Occipital lobe (tissue), 2 donors: Measurements from ENCODE around the gene SOWAHC. TPM values are rescaled to one million over a fixed set of nuclear protein-coding genes. Genes with fewer than 3 reads are reported as not detected.

Experiments used
- DNase-seq: peaks from one replicate; lab custom pipeline; 2025; lab: John Stamatoyannopoulos, UW
- total RNA-seq: library from RNA; depleted of rRNA; stranded (reverse); fragments of >200 nt; gene quantifications from one replicate; pipeline ENCODE4 v1.2.3, GENCODE V29; 2014

Gene SOWAHC
- total RNA-seq, 1 donor from 2014 or later, result 44.0 TPM

DNA sequence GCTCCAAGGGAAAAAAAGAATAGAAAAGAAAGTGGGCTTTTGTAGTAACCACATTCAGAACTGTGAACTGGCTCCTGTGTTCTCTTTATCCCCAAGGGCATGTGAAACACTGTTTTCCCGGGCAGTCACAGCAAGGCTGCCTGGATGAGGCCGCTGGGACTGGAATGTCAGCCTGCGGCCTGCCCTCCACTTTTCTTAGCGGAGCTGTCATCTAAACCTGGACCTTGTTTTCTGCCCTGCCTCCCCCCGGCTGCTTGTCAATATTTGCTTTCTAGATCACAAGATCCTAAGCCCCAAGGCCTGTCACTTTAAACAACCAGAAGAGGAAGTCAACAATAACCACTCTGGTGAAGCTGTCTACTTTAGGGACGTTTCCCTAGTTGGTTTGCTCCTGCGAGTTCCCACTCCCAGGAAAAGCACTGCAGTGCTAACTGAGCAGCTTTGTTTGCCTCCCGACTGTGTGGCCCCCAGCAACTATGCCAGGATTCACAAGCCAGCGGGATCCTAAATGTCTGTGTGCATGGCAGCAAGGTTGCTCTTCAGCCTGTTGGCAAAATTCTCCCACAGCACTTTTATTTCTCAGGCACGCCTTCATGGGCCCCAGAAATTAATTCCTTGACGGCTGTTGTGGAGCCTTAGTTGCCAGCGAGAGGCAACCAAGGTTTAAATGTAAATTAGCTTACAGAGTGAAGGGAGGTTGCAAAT, 30.6 kb downstream of the SOWAHC start:
- no peak for DNase-seq

DNA sequence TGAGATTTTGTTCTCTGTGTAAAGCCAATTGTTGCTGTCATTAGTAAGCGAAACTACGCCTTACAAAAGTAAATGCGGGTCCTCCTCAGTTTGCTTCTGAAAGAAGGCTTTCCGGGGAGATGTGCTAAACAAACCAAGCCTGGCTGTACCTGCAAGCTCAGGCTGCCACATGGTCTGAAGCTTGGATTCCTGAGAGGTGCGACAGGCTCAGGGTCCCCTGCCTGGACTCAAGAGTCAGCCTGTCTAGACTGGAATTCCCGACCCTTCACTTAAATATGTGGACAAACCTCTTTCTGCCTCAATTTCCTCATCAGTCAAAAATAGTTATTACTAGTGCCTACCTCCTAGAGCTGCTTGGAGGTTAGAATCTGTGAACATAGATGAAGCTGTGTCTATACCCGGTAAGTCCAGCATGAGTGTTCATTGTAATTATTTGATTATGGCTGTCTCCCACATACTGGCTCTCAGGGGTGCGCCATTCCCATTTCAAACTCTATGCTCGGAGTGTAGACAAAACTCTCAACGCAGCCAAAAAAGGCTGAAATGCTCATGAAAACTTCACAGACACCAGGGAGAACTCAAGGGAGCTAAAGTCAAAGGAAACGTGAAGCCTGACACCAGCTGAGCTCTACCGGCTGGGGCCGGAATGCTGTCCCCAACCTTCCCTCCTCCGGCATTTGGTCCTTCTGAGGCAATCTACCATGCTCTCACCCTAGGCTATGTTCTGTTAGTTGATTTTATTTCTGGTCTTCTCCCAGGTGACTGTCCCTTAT, 31.4 kb downstream of the SOWAHC start:
- DNase-seq, result no peak

DNA sequence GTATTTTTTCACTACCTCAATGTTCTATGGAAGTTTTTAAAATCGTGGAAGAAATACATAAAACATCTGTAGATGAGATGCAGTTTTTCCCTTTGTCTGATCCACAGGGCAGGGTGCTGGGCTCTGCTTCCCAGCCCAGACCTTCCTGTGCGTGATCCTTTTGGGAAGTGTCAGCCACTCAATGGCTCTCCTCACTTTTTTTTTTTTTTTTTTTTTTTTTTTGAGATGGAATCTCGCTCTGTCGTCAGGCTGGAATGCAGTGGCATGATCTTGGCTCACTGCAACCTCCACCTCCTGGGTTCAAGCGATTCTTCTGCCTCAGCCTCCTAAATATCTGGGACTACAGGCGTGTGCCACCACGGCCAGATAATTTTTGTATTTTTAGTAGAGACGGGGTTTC, 32.8 kb downstream of the SOWAHC start:
- DNase-seq, result no peak

DNA sequence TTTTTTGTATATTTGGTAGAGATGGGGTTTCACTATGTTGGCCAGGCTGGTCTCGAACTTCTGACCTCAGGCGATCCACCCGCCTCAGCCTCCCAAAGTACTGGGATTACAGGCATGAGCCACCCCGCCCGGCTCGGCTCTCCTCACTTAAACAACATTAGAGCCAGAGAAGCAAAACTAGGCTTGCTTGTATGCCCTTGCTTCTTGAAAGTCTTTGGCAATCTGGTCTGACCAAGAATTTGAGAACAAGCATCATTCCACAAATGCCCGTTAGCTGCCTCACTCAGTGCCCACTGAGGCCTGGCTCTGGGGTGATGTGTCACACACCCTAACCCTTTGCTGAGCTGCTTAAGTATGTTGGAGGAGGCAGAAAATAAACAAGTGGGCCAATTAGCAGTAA, 33.5 kb downstream of the SOWAHC start:
- DNase-seq, result no peak

DNA sequence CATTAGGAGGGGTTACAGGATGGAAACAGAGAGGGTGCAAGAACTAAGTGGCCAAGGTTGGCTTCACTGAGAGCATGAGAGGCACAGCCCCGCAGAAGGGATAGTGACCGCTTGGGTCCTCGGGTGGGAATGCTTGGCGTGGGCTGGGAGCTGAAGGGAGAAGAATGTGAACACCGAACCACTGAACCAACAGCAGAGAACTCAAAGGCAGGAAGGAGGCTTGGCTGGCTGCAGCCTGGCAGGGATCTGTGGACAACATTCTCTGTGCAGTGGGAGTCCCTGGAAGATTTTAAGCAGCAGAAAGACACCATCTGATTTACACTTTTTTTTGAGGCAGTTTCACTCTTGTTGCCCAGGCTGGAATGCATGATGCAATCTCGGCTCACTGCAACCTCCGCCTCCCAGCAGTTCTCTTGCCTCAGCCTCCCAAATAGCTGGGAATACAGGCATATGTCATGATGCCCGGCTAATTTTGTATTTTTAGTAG, 33.9 kb downstream of the SOWAHC start:
- no peak for DNase-seq

DNA sequence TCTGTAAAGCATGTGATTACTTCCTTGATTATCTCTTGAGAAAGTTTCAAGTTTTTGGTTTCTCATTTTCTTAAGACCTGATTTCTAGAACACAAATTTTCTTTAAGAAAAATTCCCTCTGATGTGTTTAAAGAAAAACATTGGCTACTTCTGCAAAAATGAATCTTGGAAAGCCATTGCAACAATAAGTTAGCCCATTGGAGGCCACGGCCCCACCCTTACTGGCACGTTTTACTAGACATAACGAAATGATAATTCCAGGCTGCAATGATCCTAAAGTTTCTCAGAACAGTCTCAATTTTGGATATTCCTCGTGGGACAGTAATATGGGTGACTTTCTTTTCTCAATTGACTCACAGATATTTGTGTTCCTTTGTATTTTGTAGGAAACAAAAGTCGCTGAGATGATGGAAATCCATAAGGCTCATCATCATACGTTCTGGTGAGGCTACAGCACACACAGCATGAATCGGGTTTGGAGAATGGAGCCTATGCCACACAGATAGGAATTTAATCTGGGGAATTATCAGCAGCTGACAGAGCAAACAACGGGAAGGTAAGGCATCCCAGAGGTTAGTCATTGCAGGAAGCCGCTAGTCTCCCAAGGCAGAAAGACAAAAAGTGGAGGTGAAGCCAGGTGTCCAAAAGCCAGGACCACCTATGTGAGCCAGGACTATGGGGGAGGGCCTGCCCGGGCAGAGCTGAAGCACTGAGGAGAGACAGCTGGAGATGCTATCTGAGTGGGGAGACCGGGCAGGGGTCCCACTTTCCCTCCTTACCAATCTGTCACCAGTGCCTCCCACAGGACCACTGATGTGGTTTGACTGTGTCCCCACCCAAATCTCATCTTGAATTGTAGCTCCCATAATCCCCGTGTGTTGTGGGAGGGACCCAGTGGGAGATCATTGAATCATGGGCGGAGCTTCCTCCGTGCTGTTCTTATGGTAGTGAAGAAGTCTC, 35.9 kb downstream of the SOWAHC start:
- DNase-seq, result no peak

DNA sequence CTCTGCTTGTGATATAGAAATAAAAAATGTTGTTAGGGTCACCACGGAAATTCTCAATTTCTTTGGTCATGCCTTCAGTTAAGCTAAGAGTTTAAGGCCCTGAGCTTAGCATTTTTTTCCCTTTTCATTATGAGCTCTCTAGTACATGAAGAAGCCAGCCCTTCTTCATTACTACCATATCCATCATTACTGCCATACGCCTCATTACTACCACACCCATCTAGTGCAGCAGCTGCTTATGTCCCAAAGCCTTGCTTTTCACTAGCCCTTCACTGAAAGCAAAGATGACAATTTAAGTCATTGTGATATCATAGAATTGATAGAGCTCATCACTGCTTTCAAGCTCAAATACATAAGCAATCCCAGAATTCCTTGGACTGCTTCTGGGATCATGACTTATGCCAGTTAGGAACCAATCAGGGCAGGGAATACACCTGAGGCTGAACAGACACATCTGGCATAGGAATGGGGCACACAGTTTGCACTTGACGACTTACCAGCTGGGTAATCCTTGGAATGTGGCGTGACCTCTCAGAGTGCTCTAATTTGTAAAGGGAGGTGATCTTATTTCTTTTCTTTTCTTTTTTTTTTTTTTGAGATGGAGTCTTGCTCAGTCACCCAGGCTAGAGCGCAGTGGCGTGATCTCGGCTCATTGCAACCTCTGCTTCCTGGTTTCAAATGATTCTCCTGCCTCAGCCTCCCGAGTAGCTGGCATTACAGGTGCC, 40.3 kb downstream of the SOWAHC start:
- no peak for DNase-seq

- no peak for DNase-seq
Measured at GRCh38 chr2:109655287-109655686, 41.1 kb downstream of the SOWAHC start.

DNA sequence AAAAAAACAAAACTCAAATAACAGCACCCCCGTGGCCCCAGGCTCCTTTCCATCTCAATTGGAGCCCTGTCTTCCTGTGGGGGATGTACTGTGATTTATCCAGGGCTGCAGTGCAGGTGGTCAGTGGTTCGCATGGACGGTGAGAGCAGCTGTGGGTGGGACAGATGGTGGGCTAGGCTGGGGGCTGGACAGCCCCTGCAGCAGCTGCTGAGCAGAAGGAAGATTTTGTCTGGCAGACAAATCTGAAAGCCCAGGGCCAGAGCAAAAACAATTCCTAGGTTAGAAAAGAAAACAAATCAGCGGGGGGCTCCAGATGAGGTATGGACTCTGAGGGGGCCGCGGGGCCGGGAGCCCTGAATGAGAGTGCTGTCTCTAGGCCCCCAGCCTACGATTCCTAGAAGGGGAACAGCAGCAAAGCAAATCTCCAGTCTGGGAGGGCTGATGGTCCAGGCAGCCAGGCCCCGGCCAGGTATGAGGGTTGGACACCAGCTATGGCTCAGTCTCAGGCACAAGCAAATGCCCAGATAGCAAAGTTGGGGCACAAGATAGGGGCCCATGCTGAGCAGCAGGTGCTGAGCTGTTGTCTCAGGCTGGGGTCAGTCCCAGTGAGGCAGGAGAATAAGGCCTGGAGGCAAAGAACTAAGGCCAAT, 45.4 kb downstream of the SOWAHC start:
- no peak for DNase-seq

- no peak for DNase-seq
Measured at GRCh38 chr2:109660046-109660860, 46.1 kb downstream of the SOWAHC start.

DNA sequence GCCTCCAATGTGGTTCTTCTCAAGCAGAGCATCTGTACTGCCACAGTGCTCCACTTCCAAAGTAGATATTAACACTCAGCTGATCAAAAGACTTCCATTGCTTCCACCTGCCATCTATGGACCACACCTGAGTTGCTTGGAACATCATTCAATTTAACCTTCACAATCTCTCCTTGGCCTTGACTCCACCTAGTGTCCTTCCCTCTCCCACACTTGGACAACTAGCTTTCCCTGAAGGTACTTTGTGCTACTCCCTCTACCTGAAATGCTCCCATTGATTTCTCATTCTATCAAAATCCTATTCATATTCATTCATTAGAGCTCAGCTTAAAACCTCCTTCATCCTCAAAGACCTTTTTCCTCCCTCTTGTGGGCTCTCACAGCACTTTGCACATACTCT, 48.7 kb downstream of the SOWAHC start:
- DNase-seq, result no peak

GRCh38 chr2:109663721-109664120, 49.6 kb downstream of the SOWAHC start:
- DNase-seq, result peak; percentile 60

DNA sequence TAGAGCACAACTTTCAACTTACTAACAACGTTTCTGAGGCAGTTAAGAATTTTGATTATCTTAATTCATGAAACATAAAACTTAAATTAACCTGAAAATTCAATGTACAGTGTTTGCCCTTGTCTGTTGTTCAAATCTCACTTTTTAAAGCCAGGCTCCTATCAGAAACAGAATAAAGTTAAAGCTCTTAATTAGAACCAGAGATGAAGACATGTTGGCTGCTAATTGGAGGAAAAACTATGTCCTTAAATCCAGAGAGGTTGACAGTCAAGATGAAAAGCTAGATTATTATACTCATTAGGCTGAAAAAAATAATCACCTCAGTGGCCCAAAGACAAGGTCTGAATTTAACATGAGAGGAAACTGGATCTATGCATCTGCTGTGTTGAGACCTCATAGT, 52.3 kb downstream of the SOWAHC start:
- no peak for DNase-seq

Other genes starting within 250 kb of the SOWAHC start
- 114 TPM for gene SEPTIN10, start 398 bp upstream of the SOWAHC start, total RNA-seq
- 86.1 TPM for gene RGPD5, start 179.9 kb downstream of the SOWAHC start, total RNA-seq